Neural cell (in vitro differentiated cells): Measurements from ENCODE around the gene FLACC1.

Source experiments
- EP300 ChIP-seq: fragments of 450-650 bp; conservative IDR thresholded peaks from 2 replicates; pipeline ENCODE4 v1.6.1; 2014; ENCODE audit warnings: antibody characterized with exemption, mild to moderate bottlenecking, moderate library complexity; ENCODE audit not compliant: poor library complexity, severe bottlenecking
- EZH2 ChIP-seq: fragments of 200-600, 300-800 bp; shearing (Covaris generic), sonication (generic); IDR thresholded peaks from 2 replicates; pipeline ENCODE4 v1.6.1; 2014; ENCODE audit warnings: antibody characterized with exemption, low read length, borderline replicate concordance, mild to moderate bottlenecking; ENCODE audit not compliant: insufficient read depth, poor library complexity, severe bottlenecking
- POLR2AphosphoS5 ChIP-seq: IDR thresholded peaks from 2 replicates; pipeline ENCODE4 v1.6.1; 2012
- RAD21 ChIP-seq: fragments of 450-650 bp; conservative IDR thresholded peaks from 2 replicates; pipeline ENCODE4 v1.6.1; 2014; ENCODE audit warnings: antibody characterized with exemption, mild to moderate bottlenecking, moderate library complexity
- TAF1 ChIP-seq: IDR thresholded peaks from 2 replicates; pipeline ENCODE4 v1.6.1; 2012; ENCODE audit warnings: low read depth
- TF ChIP-seq, protein P1 (sequence below): fragments of 450-650 bp; IDR thresholded peaks from 2 replicates; pipeline ENCODE4 v1.5.1; 2014; ENCODE audit warnings: antibody characterized with exemption, mild to moderate bottlenecking, moderate library complexity; ENCODE audit not compliant: poor library complexity, severe bottlenecking
- TF ChIP-seq, protein P2 (sequence below): IDR thresholded peaks from 2 replicates; pipeline ENCODE4 v1.6.1; 2012; ENCODE audit warnings: borderline replicate concordance

DNA sequence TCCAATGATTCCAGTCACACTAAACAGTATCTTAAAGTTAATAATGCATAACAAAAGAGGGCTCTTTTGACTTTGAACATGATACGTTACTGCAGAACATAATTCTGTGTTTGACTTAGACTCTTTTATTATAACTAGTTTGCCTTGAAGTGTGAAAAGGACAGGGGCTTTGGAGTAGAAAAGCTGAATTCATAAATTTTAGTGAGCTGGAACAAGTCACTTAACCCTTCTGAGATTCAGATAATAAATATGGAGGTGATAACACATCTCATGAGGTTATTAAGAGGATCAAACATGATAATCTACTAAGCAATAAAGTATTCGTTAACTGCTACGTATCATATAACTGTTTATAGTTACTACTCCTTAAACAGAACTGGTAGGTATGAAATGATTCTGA lies 44.7 kb upstream of the FLACC1 start:
- TF ChIP-seq EP300: no peak
- TF ChIP-seq EZH2: no peak
- TF ChIP-seq, protein P1, sequence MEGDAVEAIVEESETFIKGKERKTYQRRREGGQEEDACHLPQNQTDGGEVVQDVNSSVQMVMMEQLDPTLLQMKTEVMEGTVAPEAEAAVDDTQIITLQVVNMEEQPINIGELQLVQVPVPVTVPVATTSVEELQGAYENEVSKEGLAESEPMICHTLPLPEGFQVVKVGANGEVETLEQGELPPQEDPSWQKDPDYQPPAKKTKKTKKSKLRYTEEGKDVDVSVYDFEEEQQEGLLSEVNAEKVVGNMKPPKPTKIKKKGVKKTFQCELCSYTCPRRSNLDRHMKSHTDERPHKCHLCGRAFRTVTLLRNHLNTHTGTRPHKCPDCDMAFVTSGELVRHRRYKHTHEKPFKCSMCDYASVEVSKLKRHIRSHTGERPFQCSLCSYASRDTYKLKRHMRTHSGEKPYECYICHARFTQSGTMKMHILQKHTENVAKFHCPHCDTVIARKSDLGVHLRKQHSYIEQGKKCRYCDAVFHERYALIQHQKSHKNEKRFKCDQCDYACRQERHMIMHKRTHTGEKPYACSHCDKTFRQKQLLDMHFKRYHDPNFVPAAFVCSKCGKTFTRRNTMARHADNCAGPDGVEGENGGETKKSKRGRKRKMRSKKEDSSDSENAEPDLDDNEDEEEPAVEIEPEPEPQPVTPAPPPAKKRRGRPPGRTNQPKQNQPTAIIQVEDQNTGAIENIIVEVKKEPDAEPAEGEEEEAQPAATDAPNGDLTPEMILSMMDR: no peak
- no peak for TF ChIP-seq RAD21
- TF ChIP-seq, protein P2, sequence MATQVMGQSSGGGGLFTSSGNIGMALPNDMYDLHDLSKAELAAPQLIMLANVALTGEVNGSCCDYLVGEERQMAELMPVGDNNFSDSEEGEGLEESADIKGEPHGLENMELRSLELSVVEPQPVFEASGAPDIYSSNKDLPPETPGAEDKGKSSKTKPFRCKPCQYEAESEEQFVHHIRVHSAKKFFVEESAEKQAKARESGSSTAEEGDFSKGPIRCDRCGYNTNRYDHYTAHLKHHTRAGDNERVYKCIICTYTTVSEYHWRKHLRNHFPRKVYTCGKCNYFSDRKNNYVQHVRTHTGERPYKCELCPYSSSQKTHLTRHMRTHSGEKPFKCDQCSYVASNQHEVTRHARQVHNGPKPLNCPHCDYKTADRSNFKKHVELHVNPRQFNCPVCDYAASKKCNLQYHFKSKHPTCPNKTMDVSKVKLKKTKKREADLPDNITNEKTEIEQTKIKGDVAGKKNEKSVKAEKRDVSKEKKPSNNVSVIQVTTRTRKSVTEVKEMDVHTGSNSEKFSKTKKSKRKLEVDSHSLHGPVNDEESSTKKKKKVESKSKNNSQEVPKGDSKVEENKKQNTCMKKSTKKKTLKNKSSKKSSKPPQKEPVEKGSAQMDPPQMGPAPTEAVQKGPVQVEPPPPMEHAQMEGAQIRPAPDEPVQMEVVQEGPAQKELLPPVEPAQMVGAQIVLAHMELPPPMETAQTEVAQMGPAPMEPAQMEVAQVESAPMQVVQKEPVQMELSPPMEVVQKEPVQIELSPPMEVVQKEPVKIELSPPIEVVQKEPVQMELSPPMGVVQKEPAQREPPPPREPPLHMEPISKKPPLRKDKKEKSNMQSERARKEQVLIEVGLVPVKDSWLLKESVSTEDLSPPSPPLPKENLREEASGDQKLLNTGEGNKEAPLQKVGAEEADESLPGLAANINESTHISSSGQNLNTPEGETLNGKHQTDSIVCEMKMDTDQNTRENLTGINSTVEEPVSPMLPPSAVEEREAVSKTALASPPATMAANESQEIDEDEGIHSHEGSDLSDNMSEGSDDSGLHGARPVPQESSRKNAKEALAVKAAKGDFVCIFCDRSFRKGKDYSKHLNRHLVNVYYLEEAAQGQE: no peak
- no peak for TF ChIP-seq POLR2AphosphoS5
- TF ChIP-seq TAF1: no peak
